H1 (cell line): ENCODE data around the gene GSKIP. TPM values are rescaled to one million over a fixed set of nuclear protein-coding genes. Genes with fewer than 3 reads are reported as not detected.

Source experiments
- CBX5 ChIP-seq: fragments of 300-800, 300-1000 bp; sonication (generic); IDR thresholded peaks from 2 replicates; pipeline ENCODE4 v1.7.1; 2016; ENCODE audit warnings: antibody characterized with exemption, low read length, low read depth
- GTF2F1 ChIP-seq: IDR thresholded peaks from 2 replicates; pipeline ENCODE4 v1.6.1; 2012; ENCODE audit warnings: low read depth, low read length, improper control_type of control experiment, borderline replicate concordance
- KDM1A ChIP-seq: fragments of 200-600, 300-600 bp; sonication (generic); IDR thresholded peaks from 2 replicates; pipeline ENCODE4 v1.7.1; 2016; ENCODE audit warnings: mild to moderate bottlenecking, low read length, borderline replicate concordance
- NRF1 ChIP-seq: IDR thresholded peaks from 2 replicates; pipeline ENCODE4 v1.6.1; 2011; ENCODE audit warnings: mild to moderate bottlenecking, low read depth, low read length, improper control_type of control experiment
- POLR2AphosphoS5 ChIP-seq: IDR thresholded peaks from 2 replicates; pipeline ENCODE4 v1.6.1; 2011; ENCODE audit warnings: low read depth, low read length
- RNF2 ChIP-seq: fragments of 200-900, 300-1000 bp; sonication (generic); IDR thresholded peaks from 2 replicates; pipeline ENCODE4 v1.7.1; 2016; ENCODE audit warnings: borderline replicate concordance, low read depth, mild to moderate bottlenecking, antibody characterized with exemption, low read length; ENCODE audit not compliant: poor library complexity, severe bottlenecking; ENCODE audit errors: missing control alignments
- SP2 ChIP-seq: IDR thresholded peaks from 2 replicates; pipeline ENCODE4 v1.6.1; 2012; ENCODE audit warnings: mild to moderate bottlenecking, low read length, inconsistent platforms
- polyA plus RNA-seq, 7 experiments: library from polyadenylated mRNA; depleted of rRNA in 3 of 7; stranded (reverse) in 5 of 7; unstranded in 2 of 7; fragments of >200 nt in 5 of 7; fragments of 200-250 nt in 2 of 7; gene quantifications; 1 replicate in 5 of 7; 2 replicates in 1 of 7; 4 replicates in 1 of 7; pipeline versions ENCODE4 v1.2.1 to v1.2.3, GENCODE V29; 2011 to 2013; ENCODE audit warnings: missing spikeins in 2 of 7, mixed read lengths in 2 of 7
- total RNA-seq: library from RNA; stranded (reverse); fragmentation: NEBNext Ultra II Directional; extraction: Animal tissue kit (Norgen Biotek cat#: 25700); gene quantifications from 2 replicates; pipeline ENCODE4 v1.2.1, GENCODE V29; 2021
- TF ChIP-seq, protein P1 (sequence below): fragments of 300-600 bp; sonication (generic); IDR thresholded peaks from 2 replicates; pipeline ENCODE4 v1.7.1; 2012; ENCODE audit warnings: low read length, moderate library complexity, mild to moderate bottlenecking, inconsistent platforms; ENCODE audit not compliant: insufficient replicate concordance
- TF ChIP-seq, protein P2 (sequence below): IDR thresholded peaks from 2 replicates; pipeline ENCODE4 v1.6.1; 2011; ENCODE audit warnings: low read depth, mild to moderate bottlenecking, low read length; ENCODE audit not compliant: insufficient read depth

GSKIP gene
- total and polyA plus RNA-seq, 2 of the 8 experiments (the other 6 are each of a cell fraction or from before 2014, with no cell fraction given), result 20.3 to 37.1 TPM

DNA sequence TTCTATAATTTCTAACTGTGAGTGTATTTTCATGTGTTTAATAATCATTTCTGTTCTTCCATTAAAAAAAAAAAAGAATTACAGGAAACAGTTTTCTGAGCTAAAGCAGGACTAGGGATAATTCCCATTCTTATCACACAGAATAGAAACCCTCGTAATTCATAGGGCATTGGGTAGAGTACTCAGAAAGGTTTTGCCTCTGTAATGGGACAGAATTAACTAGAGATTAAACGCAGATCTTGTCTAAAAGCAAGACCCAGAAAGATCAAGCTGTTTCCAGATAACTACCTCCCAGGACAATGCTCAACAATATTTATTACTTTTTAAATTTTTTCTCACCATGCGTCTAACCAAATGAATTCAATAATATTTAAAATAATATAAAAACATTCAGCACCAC is 10.2 kb downstream of the GSKIP start (continued):
- TF ChIP-seq, protein P1, sequence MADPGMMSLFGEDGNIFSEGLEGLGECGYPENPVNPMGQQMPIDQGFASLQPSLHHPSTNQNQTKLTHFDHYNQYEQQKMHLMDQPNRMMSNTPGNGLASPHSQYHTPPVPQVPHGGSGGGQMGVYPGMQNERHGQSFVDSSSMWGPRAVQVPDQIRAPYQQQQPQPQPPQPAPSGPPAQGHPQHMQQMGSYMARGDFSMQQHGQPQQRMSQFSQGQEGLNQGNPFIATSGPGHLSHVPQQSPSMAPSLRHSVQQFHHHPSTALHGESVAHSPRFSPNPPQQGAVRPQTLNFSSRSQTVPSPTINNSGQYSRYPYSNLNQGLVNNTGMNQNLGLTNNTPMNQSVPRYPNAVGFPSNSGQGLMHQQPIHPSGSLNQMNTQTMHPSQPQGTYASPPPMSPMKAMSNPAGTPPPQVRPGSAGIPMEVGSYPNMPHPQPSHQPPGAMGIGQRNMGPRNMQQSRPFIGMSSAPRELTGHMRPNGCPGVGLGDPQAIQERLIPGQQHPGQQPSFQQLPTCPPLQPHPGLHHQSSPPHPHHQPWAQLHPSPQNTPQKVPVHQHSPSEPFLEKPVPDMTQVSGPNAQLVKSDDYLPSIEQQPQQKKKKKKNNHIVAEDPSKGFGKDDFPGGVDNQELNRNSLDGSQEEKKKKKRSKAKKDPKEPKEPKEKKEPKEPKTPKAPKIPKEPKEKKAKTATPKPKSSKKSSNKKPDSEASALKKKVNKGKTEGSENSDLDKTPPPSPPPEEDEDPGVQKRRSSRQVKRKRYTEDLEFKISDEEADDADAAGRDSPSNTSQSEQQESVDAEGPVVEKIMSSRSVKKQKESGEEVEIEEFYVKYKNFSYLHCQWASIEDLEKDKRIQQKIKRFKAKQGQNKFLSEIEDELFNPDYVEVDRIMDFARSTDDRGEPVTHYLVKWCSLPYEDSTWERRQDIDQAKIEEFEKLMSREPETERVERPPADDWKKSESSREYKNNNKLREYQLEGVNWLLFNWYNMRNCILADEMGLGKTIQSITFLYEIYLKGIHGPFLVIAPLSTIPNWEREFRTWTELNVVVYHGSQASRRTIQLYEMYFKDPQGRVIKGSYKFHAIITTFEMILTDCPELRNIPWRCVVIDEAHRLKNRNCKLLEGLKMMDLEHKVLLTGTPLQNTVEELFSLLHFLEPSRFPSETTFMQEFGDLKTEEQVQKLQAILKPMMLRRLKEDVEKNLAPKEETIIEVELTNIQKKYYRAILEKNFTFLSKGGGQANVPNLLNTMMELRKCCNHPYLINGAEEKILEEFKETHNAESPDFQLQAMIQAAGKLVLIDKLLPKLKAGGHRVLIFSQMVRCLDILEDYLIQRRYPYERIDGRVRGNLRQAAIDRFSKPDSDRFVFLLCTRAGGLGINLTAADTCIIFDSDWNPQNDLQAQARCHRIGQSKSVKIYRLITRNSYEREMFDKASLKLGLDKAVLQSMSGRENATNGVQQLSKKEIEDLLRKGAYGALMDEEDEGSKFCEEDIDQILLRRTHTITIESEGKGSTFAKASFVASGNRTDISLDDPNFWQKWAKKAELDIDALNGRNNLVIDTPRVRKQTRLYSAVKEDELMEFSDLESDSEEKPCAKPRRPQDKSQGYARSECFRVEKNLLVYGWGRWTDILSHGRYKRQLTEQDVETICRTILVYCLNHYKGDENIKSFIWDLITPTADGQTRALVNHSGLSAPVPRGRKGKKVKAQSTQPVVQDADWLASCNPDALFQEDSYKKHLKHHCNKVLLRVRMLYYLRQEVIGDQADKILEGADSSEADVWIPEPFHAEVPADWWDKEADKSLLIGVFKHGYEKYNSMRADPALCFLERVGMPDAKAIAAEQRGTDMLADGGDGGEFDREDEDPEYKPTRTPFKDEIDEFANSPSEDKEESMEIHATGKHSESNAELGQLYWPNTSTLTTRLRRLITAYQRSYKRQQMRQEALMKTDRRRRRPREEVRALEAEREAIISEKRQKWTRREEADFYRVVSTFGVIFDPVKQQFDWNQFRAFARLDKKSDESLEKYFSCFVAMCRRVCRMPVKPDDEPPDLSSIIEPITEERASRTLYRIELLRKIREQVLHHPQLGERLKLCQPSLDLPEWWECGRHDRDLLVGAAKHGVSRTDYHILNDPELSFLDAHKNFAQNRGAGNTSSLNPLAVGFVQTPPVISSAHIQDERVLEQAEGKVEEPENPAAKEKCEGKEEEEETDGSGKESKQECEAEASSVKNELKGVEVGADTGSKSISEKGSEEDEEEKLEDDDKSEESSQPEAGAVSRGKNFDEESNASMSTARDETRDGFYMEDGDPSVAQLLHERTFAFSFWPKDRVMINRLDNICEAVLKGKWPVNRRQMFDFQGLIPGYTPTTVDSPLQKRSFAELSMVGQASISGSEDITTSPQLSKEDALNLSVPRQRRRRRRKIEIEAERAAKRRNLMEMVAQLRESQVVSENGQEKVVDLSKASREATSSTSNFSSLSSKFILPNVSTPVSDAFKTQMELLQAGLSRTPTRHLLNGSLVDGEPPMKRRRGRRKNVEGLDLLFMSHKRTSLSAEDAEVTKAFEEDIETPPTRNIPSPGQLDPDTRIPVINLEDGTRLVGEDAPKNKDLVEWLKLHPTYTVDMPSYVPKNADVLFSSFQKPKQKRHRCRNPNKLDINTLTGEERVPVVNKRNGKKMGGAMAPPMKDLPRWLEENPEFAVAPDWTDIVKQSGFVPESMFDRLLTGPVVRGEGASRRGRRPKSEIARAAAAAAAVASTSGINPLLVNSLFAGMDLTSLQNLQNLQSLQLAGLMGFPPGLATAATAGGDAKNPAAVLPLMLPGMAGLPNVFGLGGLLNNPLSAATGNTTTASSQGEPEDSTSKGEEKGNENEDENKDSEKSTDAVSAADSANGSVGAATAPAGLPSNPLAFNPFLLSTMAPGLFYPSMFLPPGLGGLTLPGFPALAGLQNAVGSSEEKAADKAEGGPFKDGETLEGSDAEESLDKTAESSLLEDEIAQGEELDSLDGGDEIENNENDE, result no peak
- TF ChIP-seq CBX5 (no peak), SP2 (no peak), POLR2AphosphoS5 (no peak), RNF2 (no peak), GTF2F1 (no peak), KDM1A (no peak), NRF1 (no peak)
- TF ChIP-seq, protein P2, sequence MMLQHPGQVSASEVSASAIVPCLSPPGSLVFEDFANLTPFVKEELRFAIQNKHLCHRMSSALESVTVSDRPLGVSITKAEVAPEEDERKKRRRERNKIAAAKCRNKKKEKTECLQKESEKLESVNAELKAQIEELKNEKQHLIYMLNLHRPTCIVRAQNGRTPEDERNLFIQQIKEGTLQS, result no peak
